Measurements from ENCODE around the gene CBX4. TPM values are rescaled to one million over a fixed set of nuclear protein-coding genes. Genes with fewer than 3 reads are reported as not detected.

The CBX4 gene
- total RNA-seq, 6 experiments from 2014 or later = 8.9 to 21.9 (median 15.1) TPM

DNA sequence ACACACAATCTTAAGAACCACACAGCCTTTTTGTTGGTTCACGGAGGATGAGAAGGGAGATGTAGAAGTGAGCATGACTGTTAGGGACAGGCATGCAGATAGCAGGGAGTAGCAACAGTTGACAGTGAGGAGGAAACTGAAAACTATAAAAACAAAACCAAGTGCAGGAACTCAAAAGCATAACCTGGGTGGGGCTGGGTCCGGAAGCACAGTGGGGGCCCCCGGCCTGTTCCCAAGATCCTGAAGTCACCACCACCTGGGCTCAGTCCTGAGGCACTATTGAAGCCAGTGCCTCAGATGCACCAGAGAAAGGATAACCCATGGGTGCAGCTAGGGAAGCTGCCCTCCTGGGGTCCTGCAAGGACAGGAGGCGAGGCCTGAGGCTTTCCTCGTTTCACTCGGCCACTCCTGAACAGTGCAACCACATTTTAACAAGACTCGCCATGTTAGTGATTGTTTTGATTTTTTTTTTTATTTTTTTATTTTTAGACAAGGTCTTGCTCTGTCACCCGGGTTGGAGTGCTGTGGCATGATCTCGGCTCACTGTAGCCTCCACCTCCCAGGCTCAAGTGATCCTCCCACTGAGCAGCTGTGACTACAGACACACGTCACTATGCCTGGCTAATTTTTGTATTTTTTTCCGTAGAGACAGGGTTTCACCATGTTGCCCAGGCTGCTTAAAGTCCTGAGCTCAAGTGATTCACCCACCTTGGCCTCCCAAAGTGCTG is 27.7 kb upstream of the CBX4 start:
- no peaks in the 10 kb centered on the region for H3K4me1 ChIP-seq
- TF ChIP-seq POLR2A (IDR thresholded peaks at IDR 0.05) = no peak
- TF ChIP-seq, protein P1, sequence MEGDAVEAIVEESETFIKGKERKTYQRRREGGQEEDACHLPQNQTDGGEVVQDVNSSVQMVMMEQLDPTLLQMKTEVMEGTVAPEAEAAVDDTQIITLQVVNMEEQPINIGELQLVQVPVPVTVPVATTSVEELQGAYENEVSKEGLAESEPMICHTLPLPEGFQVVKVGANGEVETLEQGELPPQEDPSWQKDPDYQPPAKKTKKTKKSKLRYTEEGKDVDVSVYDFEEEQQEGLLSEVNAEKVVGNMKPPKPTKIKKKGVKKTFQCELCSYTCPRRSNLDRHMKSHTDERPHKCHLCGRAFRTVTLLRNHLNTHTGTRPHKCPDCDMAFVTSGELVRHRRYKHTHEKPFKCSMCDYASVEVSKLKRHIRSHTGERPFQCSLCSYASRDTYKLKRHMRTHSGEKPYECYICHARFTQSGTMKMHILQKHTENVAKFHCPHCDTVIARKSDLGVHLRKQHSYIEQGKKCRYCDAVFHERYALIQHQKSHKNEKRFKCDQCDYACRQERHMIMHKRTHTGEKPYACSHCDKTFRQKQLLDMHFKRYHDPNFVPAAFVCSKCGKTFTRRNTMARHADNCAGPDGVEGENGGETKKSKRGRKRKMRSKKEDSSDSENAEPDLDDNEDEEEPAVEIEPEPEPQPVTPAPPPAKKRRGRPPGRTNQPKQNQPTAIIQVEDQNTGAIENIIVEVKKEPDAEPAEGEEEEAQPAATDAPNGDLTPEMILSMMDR (IDR thresholded peaks at IDR 0.05) = no peak
- no peak for DNase-seq
- H3K9me3 ChIP-seq = no peaks in the 10 kb centered on the region
- intact Hi-C loops (cut with DNase I) = no loop called here
- no peaks in the 10 kb centered on the region for H3K27me3 ChIP-seq
- H3K27ac ChIP-seq = no peak overlapping the region
- WGBS (ENCODE audit: insufficient coverage, low coverage, low lambda C conversion rate, missing lambda C conversion rate) = 65% methylated on average over 9 of the region's 11 CpGs
- no peak for ATAC-seq
- no peaks in the 10 kb centered on the region for H3K36me3 ChIP-seq
- no peak overlapping the region for H3K4me3 ChIP-seq

DNA sequence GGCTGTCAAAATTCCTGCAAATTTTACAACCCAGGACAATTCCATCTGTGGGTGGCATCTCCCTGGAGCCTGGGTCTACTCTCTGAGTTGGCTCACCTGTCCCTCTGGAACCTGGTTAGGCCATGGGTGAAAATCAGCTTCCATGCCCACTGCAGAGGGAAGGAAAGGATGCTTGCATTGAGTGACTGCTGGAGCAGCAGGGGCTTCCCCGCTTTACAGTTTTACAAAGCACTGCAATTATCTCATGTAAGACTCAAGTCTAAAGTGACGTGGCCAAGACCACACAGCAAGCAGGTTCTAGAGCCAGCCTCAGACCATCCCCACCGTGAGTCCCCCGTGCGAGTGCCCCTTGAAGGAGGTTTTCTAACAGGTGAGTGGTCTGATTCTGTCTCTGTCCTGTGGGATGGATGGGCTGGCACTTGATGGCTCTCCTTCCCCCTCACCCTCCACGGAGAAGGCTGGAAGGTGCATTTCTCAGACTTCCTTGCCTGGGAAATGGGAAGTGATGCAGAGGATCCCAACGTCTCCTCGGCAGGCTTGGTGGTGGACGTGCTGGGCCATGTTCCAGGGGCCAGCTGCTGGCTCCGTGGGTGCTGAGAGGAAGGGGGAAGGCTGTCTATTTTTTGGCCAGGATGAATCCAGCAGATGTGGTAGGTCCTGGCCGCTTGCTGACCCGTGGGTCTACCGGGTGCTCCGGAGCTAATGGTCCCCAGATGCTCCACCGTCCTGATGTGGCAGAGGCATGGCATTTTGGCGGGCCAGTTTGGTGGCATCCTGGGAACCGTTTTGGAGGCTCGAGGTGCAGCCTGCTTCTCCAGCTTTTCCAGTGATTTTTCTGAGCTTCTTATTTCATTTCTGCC is 26.3 kb upstream of the CBX4 start:
- intact Hi-C loops (cut with DNase I) = no loop called here
- TF ChIP-seq, protein P1 (IDR thresholded peaks at IDR 0.05) = no peak
- no peak for TF ChIP-seq POLR2A (IDR thresholded peaks at IDR 0.05)
- no peak overlapping the region for H3K27ac ChIP-seq
- no peaks in the 10 kb centered on the region for H3K36me3 ChIP-seq
- WGBS (ENCODE audit: insufficient coverage, low coverage, low lambda C conversion rate, missing lambda C conversion rate) = 100% methylated on average over 1 of the region's 18 CpGs
- H3K27me3 ChIP-seq = no peaks in the 10 kb centered on the region
- no peak for ATAC-seq
- H3K9me3 ChIP-seq = no peaks in the 10 kb centered on the region
- H3K4me1 ChIP-seq = no peaks in the 10 kb centered on the region
- no peak overlapping the region for H3K4me3 ChIP-seq
- DNase-seq = no peak

DNA sequence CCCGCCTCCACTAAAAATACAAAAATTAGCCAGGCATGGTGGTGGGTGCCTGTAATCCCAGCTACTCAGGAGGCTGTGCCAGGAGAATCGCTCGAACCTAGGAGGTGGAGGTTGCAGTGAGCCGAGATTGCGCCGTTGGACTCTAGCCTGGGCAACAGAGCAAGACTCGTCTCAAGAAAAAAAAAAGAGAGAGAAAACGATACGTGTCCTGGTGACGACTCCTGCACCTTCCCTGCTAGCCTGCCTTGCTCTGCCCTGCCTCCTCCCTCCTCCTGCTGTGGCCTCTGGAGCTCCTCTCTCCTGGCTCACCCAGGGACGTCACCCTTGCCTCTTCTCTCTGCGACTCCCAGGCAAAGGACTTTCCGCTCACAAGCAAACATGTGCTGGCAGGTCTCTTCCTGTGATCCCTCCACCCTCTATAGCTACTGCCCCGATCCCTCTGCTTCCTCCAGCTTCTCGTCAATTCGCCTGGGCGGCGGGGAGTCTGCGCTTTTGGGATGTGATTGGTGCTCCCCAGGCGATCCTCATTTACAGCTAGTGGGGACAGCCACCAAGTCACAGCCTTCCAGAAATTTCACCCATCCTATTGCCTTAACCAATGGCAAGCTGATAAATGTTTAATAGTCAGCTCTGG is 25.5 kb upstream of the CBX4 start:
- Histone ChIP-seq H3K9me3 (no peaks in the 10 kb centered on the region), H3K27me3 (no peaks in the 10 kb centered on the region), H3K27ac (no peak overlapping the region), H3K36me3 (no peaks in the 10 kb centered on the region), H3K4me1 (no peaks in the 10 kb centered on the region), H3K4me3 (no peak overlapping the region)
- TF ChIP-seq, protein P1 (IDR thresholded peaks at IDR 0.05) = no peak
- no peak for TF ChIP-seq POLR2A (IDR thresholded peaks at IDR 0.05)
- 58% methylated on average over 7 of the region's 20 CpGs for WGBS (ENCODE audit: insufficient coverage, low coverage, low lambda C conversion rate, missing lambda C conversion rate)
- no peak for DNase-seq
- no peak for ATAC-seq
- intact Hi-C loops (cut with DNase I) = no loop called here

DNA sequence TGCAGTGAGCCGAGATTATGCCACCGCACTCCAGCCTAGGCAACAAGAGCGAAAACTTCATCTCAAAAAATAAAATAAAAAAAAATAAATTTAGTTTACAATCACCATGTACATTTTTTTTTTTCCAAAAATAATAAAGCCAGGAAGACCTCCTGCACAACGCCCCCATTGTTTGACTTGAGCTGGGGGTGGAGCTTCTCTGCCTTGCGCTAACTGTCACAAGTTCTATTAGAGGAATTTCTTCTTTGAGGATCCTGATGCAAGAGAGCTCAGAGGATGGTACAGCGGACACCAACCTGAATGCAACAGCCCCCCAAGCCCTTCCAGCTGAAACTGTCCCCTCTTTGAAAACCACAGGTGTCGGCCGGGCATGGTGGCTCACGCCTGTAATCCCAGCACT is 24.9 kb upstream of the CBX4 start:
- Histone ChIP-seq H3K4me3 (no peak overlapping the region), H3K27ac (no peak overlapping the region), H3K9me3 (no peaks in the 10 kb centered on the region), H3K4me1 (no peaks in the 10 kb centered on the region), H3K27me3 (no peaks in the 10 kb centered on the region), H3K36me3 (no peaks in the 10 kb centered on the region)
- 70% methylated on average over 8 of the region's 9 CpGs for WGBS (ENCODE audit: insufficient coverage, low coverage, low lambda C conversion rate, missing lambda C conversion rate)
- ATAC-seq (no peak), DNase-seq (no peak)
- TF ChIP-seq, protein P1 (IDR thresholded peaks at IDR 0.05) = no peak
- no peak for TF ChIP-seq POLR2A (IDR thresholded peaks at IDR 0.05)
- intact Hi-C loops (cut with DNase I) = no loop called here

Data from right lobe of liver (tissue), 6 donors.